Measurements from ENCODE around the gene SELENOW. TPM values are rescaled to one million over a fixed set of nuclear protein-coding genes. Genes with fewer than 3 reads are reported as not detected.
"Not testable (repeated sequence)": the region's sequence is repeated elsewhere in the genome, so short reads cannot be mapped to it uniquely, and the experiment has no call there.

Gene SELENOW
- total and polyA plus RNA-seq, 8 donors: 55.4 to 291 (median 82.9) TPM

DNA sequence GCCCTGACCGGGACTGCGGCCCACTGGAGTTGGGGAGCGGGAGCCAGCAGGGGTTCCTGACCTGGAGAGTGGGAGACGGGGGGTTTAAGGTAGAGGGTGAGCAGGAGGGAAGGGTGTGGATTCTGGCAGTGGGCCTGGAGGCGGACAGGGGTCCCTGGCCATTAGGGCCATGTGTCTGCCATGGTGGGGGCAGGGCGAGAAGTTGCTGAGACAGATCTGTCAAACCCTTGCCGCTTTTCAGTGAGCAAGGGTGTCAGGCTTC is 12.2 kb upstream of the SELENOW start:
- no peak for FAIRE-seq
- H3K36me3 ChIP-seq: no peaks in the 10 kb centered on the region
- ATAC-seq: no peak
- no peaks in the 10 kb centered on the region for H3K27me3 ChIP-seq
- WGBS, 2 donors: 70% methylated on average over 7 of the region's 7 CpGs
- no peaks in the 10 kb centered on the region for H3K4me1 ChIP-seq
- no peak overlapping the region for H3K27ac ChIP-seq
- TF ChIP-seq, protein P1, sequence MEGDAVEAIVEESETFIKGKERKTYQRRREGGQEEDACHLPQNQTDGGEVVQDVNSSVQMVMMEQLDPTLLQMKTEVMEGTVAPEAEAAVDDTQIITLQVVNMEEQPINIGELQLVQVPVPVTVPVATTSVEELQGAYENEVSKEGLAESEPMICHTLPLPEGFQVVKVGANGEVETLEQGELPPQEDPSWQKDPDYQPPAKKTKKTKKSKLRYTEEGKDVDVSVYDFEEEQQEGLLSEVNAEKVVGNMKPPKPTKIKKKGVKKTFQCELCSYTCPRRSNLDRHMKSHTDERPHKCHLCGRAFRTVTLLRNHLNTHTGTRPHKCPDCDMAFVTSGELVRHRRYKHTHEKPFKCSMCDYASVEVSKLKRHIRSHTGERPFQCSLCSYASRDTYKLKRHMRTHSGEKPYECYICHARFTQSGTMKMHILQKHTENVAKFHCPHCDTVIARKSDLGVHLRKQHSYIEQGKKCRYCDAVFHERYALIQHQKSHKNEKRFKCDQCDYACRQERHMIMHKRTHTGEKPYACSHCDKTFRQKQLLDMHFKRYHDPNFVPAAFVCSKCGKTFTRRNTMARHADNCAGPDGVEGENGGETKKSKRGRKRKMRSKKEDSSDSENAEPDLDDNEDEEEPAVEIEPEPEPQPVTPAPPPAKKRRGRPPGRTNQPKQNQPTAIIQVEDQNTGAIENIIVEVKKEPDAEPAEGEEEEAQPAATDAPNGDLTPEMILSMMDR (IDR thresholded peaks at IDR 0.05): no peak
- intact Hi-C loops (cut with DNase I): no loop called here
- no peak for DNase-seq
- no peak overlapping the region for H3K4me3 ChIP-seq
- H3K9me3 ChIP-seq: no peaks in the 10 kb centered on the region

DNA sequence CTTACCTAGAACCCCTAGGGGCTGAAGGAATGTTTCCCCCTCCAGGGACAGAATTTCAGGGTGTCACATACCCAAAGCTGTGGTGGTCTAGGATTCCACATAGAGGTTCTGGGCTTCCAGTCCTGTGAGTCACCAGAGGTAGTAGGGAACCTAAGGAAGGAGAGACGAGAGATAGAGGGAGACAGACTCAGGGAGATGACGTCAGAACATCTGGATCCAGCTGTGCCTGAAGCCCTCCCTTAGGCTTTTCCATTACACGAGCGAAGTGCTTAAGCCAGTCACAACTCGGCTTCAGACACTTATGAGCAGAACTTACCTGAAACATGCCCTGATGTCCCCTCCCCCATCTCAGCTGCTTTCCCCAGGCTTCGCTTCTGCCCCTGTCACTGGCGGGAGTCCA is 11.8 kb upstream of the SELENOW start:
- TF ChIP-seq, protein P1 (IDR thresholded peaks at IDR 0.05): no peak

DNA sequence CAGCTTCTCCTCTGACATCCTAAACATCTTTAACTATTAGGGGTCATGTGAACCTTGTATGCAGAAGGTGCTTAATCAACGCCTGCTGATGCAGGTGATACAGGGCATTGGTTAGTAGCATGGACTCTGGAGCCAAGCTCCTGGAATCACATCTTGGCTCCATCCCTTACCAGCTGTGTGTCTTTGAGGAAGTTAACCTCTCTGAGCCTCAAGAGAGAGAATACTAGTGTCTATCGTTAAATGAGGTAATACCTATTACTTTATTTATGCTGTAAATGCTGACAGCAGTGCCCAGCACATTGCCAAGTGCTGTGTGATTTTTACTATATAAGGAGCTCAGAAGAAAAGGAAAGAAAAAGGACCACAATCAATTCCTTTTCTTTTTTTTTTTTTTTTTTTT is 11.2 kb upstream of the SELENOW start:
- DNase-seq: no peak
- no peak for ATAC-seq
- Histone ChIP-seq H3K4me1 (no peaks in the 10 kb centered on the region), H3K27ac (no peak overlapping the region), H3K36me3 (no peaks in the 10 kb centered on the region), H3K4me3 (no peak overlapping the region), H3K27me3 (no peaks in the 10 kb centered on the region), H3K9me3 (no peaks in the 10 kb centered on the region)
- 41 to 42% methylated on average over 2 of the region's 2 CpGs for WGBS, 2 donors
- intact Hi-C loops (cut with DNase I): no loop called here
- no peak for FAIRE-seq
- TF ChIP-seq, protein P1 (IDR thresholded peaks at IDR 0.05): no peak

More for the DNA sequence above, 11.8 kb upstream of the SELENOW start:
- DNase-seq (no peak), ATAC-seq (no peak), FAIRE-seq (no peak)
- WGBS, 2 donors: 79 to 83% methylated on average over 7 of the region's 7 CpGs
- intact Hi-C loops (cut with DNase I): no loop called here
- Histone ChIP-seq H3K27me3 (no peaks in the 10 kb centered on the region), H3K27ac (no peak overlapping the region), H3K36me3 (no peaks in the 10 kb centered on the region), H3K4me3 (no peak overlapping the region), H3K9me3 (no peaks in the 10 kb centered on the region), H3K4me1 (no peaks in the 10 kb centered on the region)

DNA sequence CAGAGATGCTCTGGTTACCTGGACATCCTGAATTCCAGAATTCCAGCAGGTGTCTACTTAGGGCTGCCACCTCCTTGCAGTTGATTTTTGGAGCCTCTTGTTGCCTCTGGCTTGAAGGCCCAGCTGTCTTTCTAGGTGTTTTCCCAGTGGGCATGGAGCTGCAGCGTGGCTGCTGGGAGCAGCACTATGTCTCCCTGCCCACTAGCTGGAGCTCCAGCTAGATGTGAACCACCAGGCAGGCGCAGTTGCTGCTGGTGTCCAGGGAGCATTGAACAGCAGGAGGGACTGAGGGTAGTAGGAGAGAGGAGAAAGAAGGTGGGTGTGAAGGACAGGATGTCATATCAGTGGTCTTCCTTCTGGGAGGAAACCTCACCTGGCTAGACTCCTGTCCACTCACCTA is 9.9 kb upstream of the SELENOW start:
- Histone ChIP-seq H3K27me3 (no peaks in the 10 kb centered on the region), H3K4me1 (no peaks in the 10 kb centered on the region), H3K27ac (no peak overlapping the region), H3K4me3 (no peak overlapping the region), H3K36me3 (no peaks in the 10 kb centered on the region), H3K9me3 (no peaks in the 10 kb centered on the region)
- DNase-seq (no peak), FAIRE-seq (no peak), ATAC-seq (no peak)
- WGBS, 2 donors: 63 to 71% methylated on average over 2 of the region's 2 CpGs
- intact Hi-C loops (cut with DNase I): no loop called here
- TF ChIP-seq, protein P1 (IDR thresholded peaks at IDR 0.05): no peak

DNA sequence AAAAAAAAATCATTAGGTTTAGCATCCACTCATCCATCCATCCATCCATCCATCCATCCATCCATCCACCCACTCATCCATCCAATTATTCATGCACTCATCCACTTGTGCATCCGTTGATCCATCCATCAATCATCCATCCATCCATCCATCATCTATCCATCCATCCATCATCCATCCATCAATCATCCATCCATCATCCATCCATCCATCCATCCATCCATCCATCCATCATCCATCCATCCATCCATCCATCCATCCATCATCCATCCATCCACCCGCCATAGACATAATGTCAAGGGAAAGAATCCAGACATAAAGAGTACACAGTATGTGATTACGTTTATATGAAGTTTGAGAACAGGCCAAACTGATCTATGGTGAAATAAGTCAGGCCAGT is 9.0 kb upstream of the SELENOW start:
- no peaks in the 10 kb centered on the region for H3K27me3 ChIP-seq
- DNase-seq (no peak), ATAC-seq (no peak), FAIRE-seq (no peak)
- no peak overlapping the region for H3K4me3 ChIP-seq
- no peaks in the 10 kb centered on the region for H3K9me3 ChIP-seq
- intact Hi-C loops (cut with DNase I): no loop called here
- H3K27ac ChIP-seq: no peak overlapping the region
- WGBS, 2 donors: 60 to 64% methylated on average over 3 of the region's 3 CpGs
- TF ChIP-seq, protein P1 (IDR thresholded peaks at IDR 0.05): no peak
- no peaks in the 10 kb centered on the region for H3K4me1 ChIP-seq
- H3K36me3 ChIP-seq: no peaks in the 10 kb centered on the region

DNA sequence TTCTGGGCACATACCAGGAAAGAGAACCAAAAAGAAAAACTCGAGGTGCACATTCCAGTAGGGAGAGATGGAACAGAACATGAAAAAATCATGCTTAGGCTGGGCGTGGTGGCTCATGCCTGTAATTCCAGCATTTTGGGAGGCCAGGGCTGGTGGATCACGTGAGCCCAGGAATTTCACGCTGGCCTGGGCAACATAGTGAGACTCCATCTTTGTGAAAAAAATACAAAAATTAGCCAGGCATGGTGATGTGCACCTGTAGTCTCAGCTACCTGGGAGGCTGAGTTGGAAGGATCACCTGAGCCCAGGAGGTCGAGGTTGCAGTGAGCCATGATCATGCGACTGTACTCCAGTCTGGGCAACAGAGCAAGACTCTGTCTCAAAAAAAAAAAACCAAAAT is 7.2 kb upstream of the SELENOW start:
- H3K27me3 ChIP-seq; H3K4me3 ChIP-seq; H3K9me3 ChIP-seq; H3K4me1 ChIP-seq; FAIRE-seq; ATAC-seq; H3K27ac ChIP-seq; DNase-seq; H3K36me3 ChIP-seq; intact Hi-C loops (cut with DNase I): not testable (repeated sequence)
- 81 to 82% methylated on average over 6 of the region's 6 CpGs for WGBS, 2 donors
